Neuronal stem cell (in vitro differentiated cells): Measurements from ENCODE around the gene HNF1B.

Experiments used
- DNase-seq: peaks from one replicate; pipeline ENCODE4 v3.0.0-alpha.2; 2013; ENCODE audit warnings: low spot score
- H2AFZ ChIP-seq: one replicate; pipeline ENCODE4 v1.6.1; 2013; ENCODE audit warnings: mild to moderate bottlenecking, low read length, inconsistent platforms
- H2AK5ac ChIP-seq: 2 replicates; pipeline ENCODE4 v1.6.1; 2013; ENCODE audit warnings: low read depth, mild to moderate bottlenecking, inconsistent platforms, low read length, moderate library complexity, mixed read lengths
- H2BK120ac ChIP-seq: 2 replicates; pipeline ENCODE4 v1.6.1; 2013; ENCODE audit warnings: low read depth, mild to moderate bottlenecking, inconsistent platforms, low read length, moderate library complexity, mixed read lengths
- H2BK12ac ChIP-seq: one replicate; pipeline ENCODE4 v1.6.1; 2013; ENCODE audit warnings: low read length, inconsistent platforms
- H2BK15ac ChIP-seq: 2 replicates; pipeline ENCODE4 v1.6.1; 2013; ENCODE audit warnings: mild to moderate bottlenecking, low read length, inconsistent platforms, mixed read lengths
- H2BK5ac ChIP-seq: one replicate; pipeline ENCODE4 v1.6.1; 2013; ENCODE audit warnings: inconsistent platforms, mild to moderate bottlenecking, low read length, moderate library complexity
- H3K14ac ChIP-seq: one replicate; pipeline ENCODE4 v1.6.1; 2013; ENCODE audit warnings: low read length, inconsistent platforms
- H3K18ac ChIP-seq: 2 replicates; pipeline ENCODE4 v1.6.1; 2013; ENCODE audit warnings: low read length, inconsistent platforms
- H3K23ac ChIP-seq: 2 replicates; pipeline ENCODE4 v1.6.1; 2013; ENCODE audit warnings: low read depth, mild to moderate bottlenecking, mixed read lengths, low read length, inconsistent platforms; ENCODE audit not compliant: poor library complexity
- H3K27ac ChIP-seq: replicated peaks from 3 replicates; pipeline ENCODE4 v1.5.1; 2013; ENCODE audit warnings: low read length, inconsistent platforms
- H3K27me3 ChIP-seq, 3 experiments: 2 replicates each; pipeline ENCODE4 v1.6.1; 2013; ENCODE audit warnings: low read length in 3 of 3, mild to moderate bottlenecking in 2 of 3, inconsistent platforms in 1 of 3, low read depth in 1 of 3, mixed read lengths in 1 of 3, moderate library complexity in 1 of 3; ENCODE audit not compliant: control insufficient read depth in 3 of 3, insufficient read depth in 3 of 3
- H3K36me3 ChIP-seq, 2 donors: replicated peaks in 1 of 2; 2 replicates each; pipeline ENCODE4 v1.6.1; 2013; ENCODE audit warnings: low read length in 2 of 2; ENCODE audit not compliant: control insufficient read depth in 2 of 2, insufficient read depth in 2 of 2
- H3K4ac ChIP-seq: 2 replicates; pipeline ENCODE4 v1.6.1; 2013; ENCODE audit warnings: inconsistent platforms, mild to moderate bottlenecking, low read length, moderate library complexity
- H3K4me1 ChIP-seq, 2 donors: 1 replicate in 1 of 2; 2 replicates in 1 of 2; pipeline ENCODE4 v1.6.1; 2013; ENCODE audit warnings: low read length in 2 of 2, low read depth in 1 of 2; ENCODE audit not compliant: control insufficient read depth in 2 of 2, insufficient read depth in 1 of 2
- H3K4me2 ChIP-seq: one replicate; pipeline ENCODE4 v1.6.1; 2013; ENCODE audit warnings: mild to moderate bottlenecking, low read length, inconsistent platforms; ENCODE audit not compliant: insufficient read depth, poor library complexity, severe bottlenecking
- H3K4me3 ChIP-seq, 2 donors: 2 replicates each; pipeline ENCODE4 v1.5.1; 2013; ENCODE audit warnings: low read length in 2 of 2, mild to moderate bottlenecking in 2 of 2, inconsistent platforms in 1 of 2, moderate library complexity in 1 of 2
- H3K79me1 ChIP-seq: one replicate; pipeline ENCODE4 v1.6.1; 2013; ENCODE audit warnings: low read depth, mild to moderate bottlenecking, inconsistent platforms, low read length, moderate library complexity
- H3K9ac ChIP-seq: one replicate; pipeline ENCODE4 v1.6.1; 2013; ENCODE audit warnings: mild to moderate bottlenecking, low read depth, low read length, inconsistent platforms; ENCODE audit not compliant: poor library complexity
- H3K9me3 ChIP-seq, 2 donors: replicated peaks in 1 of 2; 2 replicates each; pipeline versions ENCODE3 to v1.6.1; 2013; ENCODE audit warnings: low read length in 2 of 2, mild to moderate bottlenecking in 2 of 2, inconsistent platforms in 1 of 2, low read depth in 1 of 2, mixed read lengths in 1 of 2, moderate library complexity in 1 of 2; ENCODE audit not compliant: control insufficient read depth in 2 of 2, insufficient read depth in 1 of 2
- H4K8ac ChIP-seq: one replicate; pipeline ENCODE4 v1.6.1; 2013; ENCODE audit warnings: low read depth, mild to moderate bottlenecking, inconsistent platforms, low read length, moderate library complexity
- H4K91ac ChIP-seq: one replicate; pipeline ENCODE4 v1.6.1; 2013; ENCODE audit warnings: low read length, low read depth, mild to moderate bottlenecking, inconsistent platforms; ENCODE audit not compliant: poor library complexity
- WGBS, 2 donors: extraction: QIAGEN DNeasy Blood & Tissue Kit; methylation state at CpG; one replicate each; pipeline ENCODE4 v1.1.7; 2013; ENCODE audit warnings: missing lambda C conversion rate in 2 of 2, mixed read lengths in 1 of 2; ENCODE audit not compliant: insufficient read length in 2 of 2, insufficient replicate concordance in 1 of 2; ENCODE audit errors: extremely low coverage in 2 of 2; 5-methylcytosine and 5-hydroxymethylcytosine counted together

HNF1B gene

DNA sequence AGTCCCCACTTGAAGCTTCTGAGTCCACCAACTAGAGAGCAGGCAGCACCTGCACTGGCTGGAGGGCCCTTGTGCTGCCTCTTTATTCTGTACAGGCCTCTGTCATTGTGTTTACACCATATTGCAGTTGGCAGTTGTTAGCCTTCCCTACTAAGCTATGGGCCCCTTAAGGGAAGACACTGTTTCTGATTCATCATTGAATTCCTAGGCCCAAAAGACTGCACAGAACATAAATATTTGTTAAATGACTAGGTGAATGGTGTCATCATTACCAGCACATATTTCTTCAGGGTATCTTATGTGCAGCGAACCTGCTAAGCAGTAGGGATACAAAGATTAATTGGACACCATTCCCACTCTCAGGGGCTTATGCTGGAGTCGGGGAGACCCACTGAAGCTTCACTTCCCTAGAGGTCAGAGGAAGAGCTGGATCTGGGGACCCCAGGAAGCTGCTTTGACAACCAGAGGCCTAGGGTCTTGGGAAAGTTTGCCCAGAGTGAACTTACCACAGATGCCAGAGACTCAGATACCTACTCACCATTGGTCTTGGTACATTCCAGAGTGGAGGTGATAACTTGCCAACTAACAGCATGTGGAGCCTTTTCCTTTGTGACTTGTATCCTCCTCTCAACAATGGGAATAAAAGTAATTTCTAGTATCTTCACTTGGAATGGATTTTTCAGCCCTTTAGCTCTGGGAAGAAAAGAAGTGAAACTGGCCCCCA, 72.9 kb downstream of the HNF1B start:
- Histone ChIP-seq H3K27me3 (peaks cover 0 to 21% (median 0%) of the 10 kb centered on the region in 3 experiments), H3K4me2 (no peak overlapping the region), H3K79me1 (no peaks in the 10 kb centered on the region), H2BK120ac (no peak overlapping the region), H4K8ac (no peak overlapping the region), H2AFZ (no peak overlapping the region), H4K91ac (no peak overlapping the region), H3K4me3 (no peak overlapping the region), H3K4me1 (peaks cover 6 to 8% of the 10 kb centered on the region in 2 donors), H2AK5ac (no peak overlapping the region), H2BK15ac (no peak overlapping the region), H2BK5ac (no peak overlapping the region), H3K27ac (no peak overlapping the region), H3K9me3 (no peaks in the 10 kb centered on the region), H3K18ac (no peak overlapping the region), H3K9ac (no peak overlapping the region), H3K14ac (no peak overlapping the region), H3K4ac (no peak overlapping the region), H3K36me3 (no peaks in the 10 kb centered on the region), H2BK12ac (no peak overlapping the region), H3K23ac (no peak overlapping the region)
- DNase-seq, result no peak
- WGBS, 2 donors, result no CpG with 5 or more reads among the region's 2 CpGs

DNA sequence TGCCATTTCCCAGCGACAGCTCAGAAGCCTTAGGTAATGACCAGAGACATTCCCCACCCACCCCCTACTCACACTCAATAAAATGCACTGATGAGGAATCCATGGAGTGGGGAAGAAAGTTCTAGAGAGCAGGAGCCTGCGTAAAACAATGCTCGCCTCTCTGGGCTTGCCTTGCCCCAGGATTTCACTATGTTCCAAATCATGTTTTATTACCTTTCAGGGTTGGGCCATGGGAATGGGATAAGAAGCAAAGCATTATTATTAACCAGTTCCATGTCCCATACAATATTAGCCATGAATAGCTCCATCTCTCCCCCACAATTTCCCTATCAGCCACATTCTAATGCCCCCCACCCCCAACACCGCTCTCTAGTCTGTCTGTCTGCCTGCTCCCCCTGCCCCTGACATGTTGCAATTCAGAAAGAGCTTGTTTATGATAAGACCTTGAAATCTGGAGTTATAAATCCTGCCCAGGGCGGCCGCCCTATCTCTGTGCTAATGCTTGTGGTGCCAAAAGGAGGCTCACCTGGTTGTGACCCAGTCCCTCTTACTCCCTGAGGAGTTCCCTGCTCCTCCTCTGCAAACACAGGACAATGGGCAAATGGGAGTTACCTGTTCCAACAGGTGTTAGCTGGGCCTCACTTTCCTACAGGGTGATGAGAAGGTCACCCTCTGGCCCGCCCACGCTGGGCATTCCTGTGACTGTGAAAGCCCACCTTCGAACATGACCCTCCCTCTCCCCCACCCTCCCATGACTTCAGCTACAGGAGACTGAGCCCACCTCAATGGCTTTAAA, 73.6 kb downstream of the HNF1B start:
- H2AFZ ChIP-seq, result no peak overlapping the region
- H4K8ac ChIP-seq, result no peak overlapping the region
- H2BK12ac ChIP-seq, result no peak overlapping the region
- no peak overlapping the region for H3K27ac ChIP-seq
- no peak overlapping the region for H3K4me3 ChIP-seq
- H2BK120ac ChIP-seq, result no peak overlapping the region
- H3K4me2 ChIP-seq, result no peak overlapping the region
- H3K27me3 ChIP-seq, result peaks cover 0 to 27% (median 0%) of the 10 kb centered on the region in 3 experiments
- H3K9me3 ChIP-seq, result no peaks in the 10 kb centered on the region
- H3K4me1 ChIP-seq, result peaks cover 5 to 6% of the 10 kb centered on the region in 2 donors
- no peak overlapping the region for H3K9ac ChIP-seq
- H2BK15ac ChIP-seq, result no peak overlapping the region
- no peaks in the 10 kb centered on the region for H3K79me1 ChIP-seq
- H3K36me3 ChIP-seq, result no peaks in the 10 kb centered on the region
- H3K14ac ChIP-seq, result no peak overlapping the region
- H4K91ac ChIP-seq, result no peak overlapping the region
- H2BK5ac ChIP-seq, result no peak overlapping the region
- DNase-seq, result no peak
- H2AK5ac ChIP-seq, result no peak overlapping the region
- H3K4ac ChIP-seq, result no peak overlapping the region
- no peak overlapping the region for H3K18ac ChIP-seq
- no peak overlapping the region for H3K23ac ChIP-seq
- WGBS, 2 donors, result no CpG with 5 or more reads among the region's 9 CpGs

DNA sequence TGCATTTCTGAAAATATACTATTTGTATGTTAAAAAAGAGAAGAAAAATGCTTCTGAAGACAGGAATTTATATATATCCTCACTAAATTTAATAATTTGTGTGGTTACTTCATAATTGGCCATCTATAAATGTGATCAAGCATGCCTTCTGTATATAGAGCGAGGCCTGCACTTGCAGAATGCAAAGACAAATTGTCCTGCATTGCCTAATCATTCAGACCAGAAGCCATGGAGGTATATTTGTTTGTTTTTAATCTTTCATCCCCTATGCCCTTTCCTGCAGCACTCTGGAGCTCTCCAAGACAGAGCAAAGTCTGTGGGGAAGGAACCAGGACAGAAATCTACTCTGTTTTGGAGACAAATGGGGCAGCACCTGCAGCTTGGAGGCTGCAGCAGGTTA, 77.8 kb downstream of the HNF1B start:
- H2BK120ac ChIP-seq, result no peak overlapping the region
- WGBS, 2 donors, result no CpG with 5 or more reads among the region's 1 CpG

DNA sequence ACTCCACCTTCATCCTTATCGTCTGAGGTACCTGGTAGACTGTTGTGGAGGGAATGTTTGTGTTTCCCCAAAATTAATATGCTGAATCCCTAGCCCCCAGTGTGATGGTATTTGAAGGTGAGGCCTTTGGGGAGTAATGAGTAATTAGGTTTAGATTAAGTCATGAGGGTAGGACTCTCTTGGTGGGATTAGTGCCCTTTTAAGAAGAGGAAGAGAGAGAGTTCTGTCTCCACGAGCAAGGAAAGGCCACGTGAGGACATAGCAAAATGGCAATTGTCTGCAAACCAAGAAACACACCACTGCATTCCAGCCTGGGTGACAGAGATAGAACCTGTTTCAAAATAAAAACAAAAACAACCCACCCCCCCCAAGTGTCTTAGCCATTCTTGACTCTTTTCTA, 80.6 kb downstream of the HNF1B start:
- no peak overlapping the region for H3K4ac ChIP-seq
- WGBS, 2 donors, result no CpG with 5 or more reads among the region's 3 CpGs
- H3K27me3 ChIP-seq, result peaks cover 0 to 62% (median 0%) of the 10 kb centered on the region in 3 experiments
- DNase-seq, result no peak
- H2BK12ac ChIP-seq, result no peak overlapping the region
- H4K8ac ChIP-seq, result no peak overlapping the region
- H3K4me1 ChIP-seq, result peaks cover 0 to 1% of the 10 kb centered on the region in 2 donors
- H3K36me3 ChIP-seq, result no peaks in the 10 kb centered on the region
- no peak overlapping the region for H3K18ac ChIP-seq
- no peak overlapping the region for H3K4me3 ChIP-seq
- no peaks in the 10 kb centered on the region for H3K9me3 ChIP-seq
- no peak overlapping the region for H2BK15ac ChIP-seq
- H2BK120ac ChIP-seq, result no peak overlapping the region
- H4K91ac ChIP-seq, result no peak overlapping the region
- H3K27ac ChIP-seq, result no peak overlapping the region
- H3K4me2 ChIP-seq, result no peak overlapping the region
- no peak overlapping the region for H2AK5ac ChIP-seq
- H3K23ac ChIP-seq, result no peak overlapping the region
- H2AFZ ChIP-seq, result no peak overlapping the region
- no peaks in the 10 kb centered on the region for H3K79me1 ChIP-seq
- no peak overlapping the region for H3K14ac ChIP-seq
- no peak overlapping the region for H3K9ac ChIP-seq
- no peak overlapping the region for H2BK5ac ChIP-seq

More for the DNA sequence above, 77.8 kb downstream of the HNF1B start:
- no peak overlapping the region for H3K4ac ChIP-seq
- H2AK5ac ChIP-seq, result no peak overlapping the region
- H2AFZ ChIP-seq, result no peak overlapping the region
- no peak overlapping the region for H2BK15ac ChIP-seq
- no peak overlapping the region for H2BK5ac ChIP-seq
- H3K4me2 ChIP-seq, result no peak overlapping the region
- DNase-seq, result no peak
- H3K36me3 ChIP-seq, result no peaks in the 10 kb centered on the region
- no peak overlapping the region for H3K18ac ChIP-seq
- H3K14ac ChIP-seq, result no peak overlapping the region
- no peak overlapping the region for H2BK12ac ChIP-seq
- H3K79me1 ChIP-seq, result no peaks in the 10 kb centered on the region
- H3K9me3 ChIP-seq, result no peaks in the 10 kb centered on the region
- no peak overlapping the region for H4K91ac ChIP-seq
- H4K8ac ChIP-seq, result no peak overlapping the region
- no peak overlapping the region for H3K23ac ChIP-seq
- no peak overlapping the region for H3K9ac ChIP-seq
- peaks cover 0 to 42% (median 0%) of the 10 kb centered on the region in 3 experiments for H3K27me3 ChIP-seq
- H3K4me1 ChIP-seq, result peaks cover 0 to 4% of the 10 kb centered on the region in 2 donors
- H3K4me3 ChIP-seq, result no peak overlapping the region
- no peak overlapping the region for H3K27ac ChIP-seq
